CD4-positive, alpha-beta T cell treated with Interleukin-1 beta for 1 hour (primary cell): ENCODE measurements around the gene PDE4C.
A peak's percentile ranks its signal among the peaks of the same experiment; 100 is the strongest.

Experiments used
- DNase-seq, 2 donors: peaks; one replicate each; pipeline ENCODE4 v3.0.0-alpha.2; 2020 to 2022

PDE4C gene

DNA sequence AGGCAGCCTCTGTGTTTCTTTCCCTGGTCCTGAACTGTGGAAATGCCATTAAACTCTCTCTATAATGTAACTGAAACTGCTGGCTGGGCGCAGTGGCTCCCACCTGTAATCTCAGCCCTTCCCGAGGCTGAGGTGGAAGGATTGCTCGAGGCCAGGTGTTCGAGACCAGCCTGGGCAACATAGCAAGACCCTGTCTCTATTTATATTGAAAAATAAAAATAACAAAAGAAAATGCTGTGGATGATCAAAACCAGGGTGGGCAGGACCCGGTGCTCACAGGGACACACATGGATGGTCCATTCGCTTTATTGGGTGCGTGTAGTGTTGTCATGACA lies 29.8 kb downstream of the PDE4C start:
- DNase-seq, result no peak

DNA sequence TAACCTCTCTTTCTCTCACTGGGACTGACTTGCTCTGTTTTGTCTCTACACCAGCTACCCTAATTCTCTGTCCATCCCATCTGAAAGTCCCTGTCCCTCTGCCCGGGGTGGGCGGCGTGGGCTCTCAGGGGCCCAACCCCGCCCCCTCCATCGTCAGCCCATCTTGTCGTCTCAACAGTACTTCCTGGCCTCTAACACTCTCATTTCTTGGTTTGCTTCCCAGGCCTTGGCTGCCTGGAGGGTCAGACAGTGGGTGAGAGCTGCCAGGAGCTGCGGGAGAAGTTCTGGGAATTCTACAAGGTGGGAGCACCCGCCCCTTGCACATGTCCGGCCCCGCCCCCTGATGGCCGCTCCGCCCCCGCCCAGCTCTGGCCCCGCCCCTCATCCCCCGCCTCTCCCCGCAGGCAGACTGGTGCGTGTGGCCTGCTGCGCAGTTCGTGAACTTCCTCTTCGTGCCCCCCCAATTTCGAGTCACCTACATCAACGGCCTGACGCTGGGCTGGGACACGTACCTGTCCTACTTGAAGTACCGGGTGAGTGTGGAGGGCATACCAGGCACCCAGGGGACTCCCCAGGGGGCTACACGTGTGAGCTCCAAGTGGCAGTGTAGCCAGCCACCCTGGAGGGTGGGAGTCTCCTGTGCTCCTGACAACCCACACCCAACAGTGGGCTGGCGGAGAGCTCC lies 31.5 kb downstream of the PDE4C start:
- peak; percentile 40 to 70 for DNase-seq

DNA sequence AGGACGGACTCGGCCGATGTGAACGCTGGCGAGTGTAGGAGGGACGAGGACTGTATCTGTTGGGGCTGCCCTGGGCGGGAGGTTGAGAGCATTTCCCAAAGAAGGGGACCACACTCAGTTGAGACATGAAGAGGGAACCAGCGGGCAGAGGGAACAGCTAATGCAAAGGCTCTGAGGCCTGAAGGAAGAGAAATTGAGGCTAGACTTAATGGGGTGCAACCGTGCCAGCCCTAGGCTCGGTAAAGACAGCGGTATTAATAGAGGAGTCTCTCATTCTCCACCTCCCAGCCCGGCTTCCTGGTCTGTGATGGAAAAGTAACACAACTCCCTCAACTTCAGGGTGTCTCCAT lies 32.1 kb downstream of the PDE4C start:
- DNase-seq, result no peak

DNA sequence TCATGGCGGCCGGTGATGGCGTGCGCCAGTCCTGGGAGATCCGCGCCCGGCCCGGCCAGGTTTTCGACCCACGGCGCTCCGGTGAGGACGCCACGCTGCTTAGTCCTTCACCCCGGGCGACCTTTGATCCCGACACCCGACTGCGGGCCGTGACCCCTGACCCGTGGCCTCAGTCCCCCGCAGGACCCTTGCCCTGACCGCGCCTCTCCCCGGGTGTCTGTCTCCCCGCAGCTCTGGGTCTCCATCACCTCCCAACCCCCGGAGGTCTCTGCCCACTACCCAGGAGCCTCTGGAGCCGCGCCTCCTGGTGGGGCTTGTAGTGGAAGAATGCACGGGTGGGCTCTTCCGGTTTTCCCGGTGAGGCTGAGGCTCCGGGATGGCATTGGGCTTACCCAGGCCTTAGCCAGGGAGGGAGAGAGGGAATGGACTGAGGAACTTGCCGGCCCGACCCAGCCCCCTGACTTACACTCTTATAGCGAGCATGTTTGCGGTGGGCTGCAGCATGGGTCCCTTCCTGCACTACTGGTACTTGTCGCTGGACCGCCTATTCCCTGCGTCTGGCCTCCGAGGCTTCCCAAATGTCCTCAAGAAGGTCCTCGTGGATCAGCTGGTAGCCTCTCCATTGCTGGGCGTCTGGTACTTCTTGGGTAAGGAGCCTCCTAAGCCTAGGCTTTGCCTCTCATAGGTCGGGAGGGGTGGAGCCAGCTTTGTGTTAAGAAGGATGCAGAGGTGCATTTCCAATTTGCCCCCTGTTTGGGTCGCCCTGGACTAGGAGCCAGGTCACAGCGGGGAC lies 32.7 kb downstream of the PDE4C start:
- DNase-seq, result no peak

DNA sequence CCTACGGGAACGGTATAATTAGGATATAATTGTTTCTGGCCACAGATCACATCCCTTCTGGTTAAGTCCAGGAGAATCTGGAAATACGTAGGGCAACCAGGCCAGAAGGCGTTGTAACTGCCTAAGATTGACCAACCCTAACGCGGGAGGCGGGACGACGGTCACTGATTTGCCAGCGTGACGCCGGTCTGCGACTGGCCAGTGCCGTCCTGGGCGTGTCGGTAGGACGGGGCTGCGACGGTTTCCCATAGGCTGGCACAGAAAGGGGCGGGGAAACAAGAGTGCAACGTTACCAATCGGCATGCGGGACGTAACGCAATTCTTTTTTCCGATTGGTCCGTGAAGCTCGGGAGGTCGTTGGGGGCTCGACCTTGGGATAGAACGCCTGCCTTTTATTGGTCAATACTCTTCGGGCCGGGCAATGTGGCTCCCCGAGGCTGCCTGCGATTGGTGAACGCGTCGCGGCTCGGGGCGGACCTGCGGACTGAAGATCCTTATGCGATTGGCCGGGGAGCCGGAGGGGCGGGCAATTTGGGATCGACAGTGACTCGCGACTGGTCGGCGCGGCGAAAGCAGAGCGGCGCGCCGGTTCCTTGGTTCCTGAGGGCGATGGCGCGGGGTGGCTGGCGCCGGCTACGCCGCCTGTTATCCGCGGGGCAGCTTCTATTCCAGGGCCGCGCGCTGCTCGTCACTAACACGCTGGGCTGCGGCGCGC lies 33.4 kb downstream of the PDE4C start, which contains the start of gene MPV17L2:
Gene MPV17L2, plus strand, starts transcription at position 546 of the 715 bp plus-strand sequence. Its CDS starts 64 bp downstream, at position 610.
- peak; percentile 100 for DNase-seq

GRCh38 chr19:18191640-18192062 lies 34.6 kb downstream of the PDE4C start:
- no peak for DNase-seq

DNA sequence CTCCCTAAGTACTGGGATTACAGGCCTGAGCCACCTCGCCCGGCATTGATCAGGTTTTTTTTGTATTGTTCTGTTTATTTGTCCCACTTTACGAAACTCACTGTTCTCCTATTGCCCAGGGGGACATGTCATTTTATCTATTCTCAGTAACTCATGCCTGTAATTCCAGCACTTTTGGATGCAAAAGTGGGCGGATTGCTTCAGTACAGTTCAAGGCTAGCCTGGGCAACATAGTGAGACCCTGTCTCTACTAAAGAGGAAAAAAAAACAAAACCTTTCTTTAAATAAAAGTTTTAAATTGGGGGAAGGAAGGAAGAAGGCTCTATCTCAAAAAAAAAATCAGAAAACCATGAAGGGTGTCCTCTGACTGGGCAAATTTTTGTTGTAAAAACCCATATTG lies 36.0 kb downstream of the PDE4C start:
- DNase-seq, result no peak

DNA sequence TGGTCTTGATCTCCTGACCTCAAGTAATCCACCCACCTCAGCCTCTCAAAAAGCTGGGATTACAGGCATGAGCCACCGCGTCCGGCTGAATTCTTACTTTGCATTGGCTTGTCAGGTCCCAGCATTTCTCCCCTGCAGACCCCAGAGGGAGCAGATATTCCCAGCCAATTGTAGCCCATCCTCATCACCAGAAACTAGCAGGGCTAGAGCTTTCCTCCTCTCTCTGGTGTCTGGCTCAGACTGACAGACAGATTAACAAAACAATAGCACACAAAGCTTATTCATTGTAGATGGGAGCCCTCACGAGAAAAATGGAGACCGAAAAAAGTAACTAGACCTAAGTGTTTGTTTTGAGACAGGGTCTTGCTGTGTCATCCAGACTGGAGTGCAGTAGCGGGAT lies 40.7 kb downstream of the PDE4C start:
- DNase-seq, result no peak

DNA sequence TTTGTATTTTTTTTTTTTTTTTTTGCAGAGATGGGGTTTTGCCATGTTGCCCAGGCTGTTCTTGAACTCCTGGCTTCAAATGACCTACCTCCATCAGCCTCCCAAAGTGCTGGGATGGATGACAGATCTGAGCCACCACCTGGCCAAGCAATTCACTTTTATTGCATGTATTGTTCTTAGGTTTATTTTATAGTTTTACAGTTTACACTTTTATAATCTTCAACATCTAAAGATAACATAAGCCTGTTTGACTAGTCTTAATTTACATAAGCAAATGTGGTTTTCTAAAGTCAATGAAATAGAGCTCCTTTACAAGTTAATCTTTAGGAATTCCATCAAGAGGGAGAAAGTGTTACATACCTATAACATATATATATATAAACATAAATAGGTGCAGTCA lies 42.7 kb downstream of the PDE4C start:
- no peak for DNase-seq

GRCh38 chr19:18179957-18180356 lies 46.3 kb downstream of the PDE4C start:
- no peak for DNase-seq

DNA sequence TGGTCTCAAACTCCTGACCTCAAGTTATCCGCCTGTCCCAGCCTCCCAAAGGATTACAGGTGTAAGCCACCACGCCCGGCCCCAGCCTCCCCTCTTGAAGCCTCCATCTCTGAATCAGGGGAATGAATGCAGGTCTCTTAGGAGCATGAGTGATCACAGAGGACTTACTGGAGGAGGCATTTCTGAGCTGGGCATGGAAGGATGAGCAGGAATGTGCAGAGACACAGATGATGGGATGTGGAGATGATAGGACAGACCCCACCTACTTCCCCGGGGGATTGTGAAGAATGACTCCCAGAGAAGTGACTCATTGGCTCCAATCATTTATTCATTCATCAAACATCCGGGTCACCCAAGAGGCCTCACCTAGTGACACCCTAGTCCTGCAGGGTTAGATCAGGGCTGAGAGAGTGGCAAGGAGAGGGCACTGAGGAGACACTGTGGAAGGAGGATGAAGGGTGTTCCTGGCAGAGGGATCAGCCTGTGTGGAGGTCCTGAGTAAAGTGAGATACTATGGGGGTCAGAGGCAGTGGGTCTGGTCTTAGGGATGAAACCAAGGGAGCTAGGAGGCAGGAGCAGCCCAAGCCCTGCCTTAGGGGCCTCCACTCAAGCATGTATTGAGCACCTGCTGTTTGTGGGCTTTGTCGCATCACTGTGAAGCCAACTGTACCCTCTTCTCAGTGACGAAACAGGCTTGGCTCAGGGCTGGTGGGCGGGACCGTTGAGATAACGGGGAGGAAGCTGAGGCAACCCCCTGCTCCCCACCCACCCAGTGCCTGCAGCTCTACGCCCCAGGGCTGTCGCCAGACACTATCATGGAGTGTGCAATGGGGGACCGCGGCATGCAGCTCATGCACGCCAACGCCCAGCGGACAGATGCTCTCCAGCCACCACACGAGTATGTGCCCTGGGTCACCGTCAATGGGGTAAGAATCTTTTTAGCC lies 49.6 kb downstream of the PDE4C start:
- DNase-seq, result no peak

DNA sequence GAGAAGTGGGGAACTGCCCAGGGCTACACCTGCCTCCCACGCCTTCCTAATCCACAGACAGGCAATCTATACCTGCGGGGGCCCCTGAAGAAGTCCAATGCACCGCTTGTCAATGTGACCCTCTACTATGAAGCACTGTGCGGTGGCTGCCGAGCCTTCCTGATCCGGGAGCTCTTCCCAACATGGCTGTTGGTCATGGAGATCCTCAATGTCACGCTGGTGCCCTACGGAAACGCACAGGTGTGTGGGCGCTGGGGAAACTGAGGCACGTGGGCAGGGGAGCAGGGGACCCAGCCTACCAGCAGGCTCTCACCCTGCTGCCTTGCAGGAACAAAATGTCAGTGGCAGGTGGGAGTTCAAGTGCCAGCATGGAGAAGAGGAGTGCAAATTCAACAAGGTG lies 51.3 kb downstream of the PDE4C start:
- no peak for DNase-seq
